GM19452 (cell line): ENCODE results near the gene LPAR2.
"Not testable (repeated sequence)": the region's sequence is repeated elsewhere in the genome, so short reads cannot be mapped to it uniquely, and the experiment has no call there.

Source experiments
- ATAC-seq: cut with Tn5 transposase; IDR thresholded peaks from one replicate; pipeline ENCODE4 v1.9.1; 2021; ENCODE audit not compliant: unreplicated experiment

LPAR2 gene

DNA sequence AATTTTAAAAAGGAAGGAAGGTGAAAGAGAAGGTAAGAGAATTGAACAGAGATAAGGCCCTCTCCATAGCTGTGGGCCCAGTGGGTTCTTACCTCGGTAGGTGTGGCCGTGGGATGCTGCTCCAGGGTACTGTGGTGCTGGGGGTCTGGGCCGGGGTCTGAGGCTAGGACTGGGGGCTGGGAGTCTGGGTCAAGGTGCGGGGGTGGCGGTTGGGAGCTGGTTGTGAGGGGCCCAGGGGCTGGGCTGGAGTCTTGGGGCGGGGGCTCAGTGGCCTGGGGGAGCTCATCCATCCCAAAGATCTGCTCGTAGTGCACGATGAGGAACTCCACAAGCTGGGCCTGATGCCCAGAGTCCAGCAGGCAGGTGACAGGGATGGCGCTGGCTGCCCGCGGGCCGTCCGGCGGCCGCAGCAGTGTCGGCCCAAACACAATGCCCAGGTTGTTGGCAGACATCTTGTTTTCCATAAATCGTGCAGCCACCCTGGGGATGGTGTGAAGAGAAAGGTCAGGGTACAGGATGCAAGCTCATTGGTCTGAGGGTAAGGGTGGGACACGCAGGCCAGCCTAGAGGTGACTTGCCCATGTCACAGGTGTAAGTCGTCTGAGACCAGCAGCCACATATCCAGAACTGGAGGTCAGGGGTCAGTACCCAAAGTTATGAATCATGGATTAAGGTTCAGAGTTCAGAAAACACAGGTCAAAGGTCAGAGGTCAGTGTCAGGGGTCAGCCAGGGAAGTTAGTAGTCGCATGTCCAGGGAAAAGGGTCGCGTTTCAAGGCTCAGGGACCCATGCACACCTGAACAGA is 5.9 kb upstream of the LPAR2 start:
- ATAC-seq: no peak

DNA sequence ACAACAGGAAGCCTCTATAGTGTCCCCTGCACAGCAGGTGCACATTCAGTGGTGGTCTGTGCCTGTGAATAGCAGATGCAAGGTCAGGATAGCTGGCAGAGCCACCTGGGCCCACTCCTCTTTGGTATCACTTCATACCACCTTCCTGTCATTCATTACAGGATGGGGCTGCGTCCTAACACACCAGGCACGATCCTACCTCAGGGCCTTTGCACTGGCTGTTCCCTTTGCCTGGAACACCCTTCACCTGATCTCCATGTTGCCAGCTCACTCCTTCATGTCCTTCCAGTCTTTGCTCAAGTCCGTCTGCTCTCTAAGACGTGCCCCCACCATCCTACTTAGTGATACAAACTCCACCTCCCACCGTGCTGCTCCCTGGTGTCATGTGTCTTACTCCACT is 4.6 kb upstream of the LPAR2 start:
- ATAC-seq: no peak

DNA sequence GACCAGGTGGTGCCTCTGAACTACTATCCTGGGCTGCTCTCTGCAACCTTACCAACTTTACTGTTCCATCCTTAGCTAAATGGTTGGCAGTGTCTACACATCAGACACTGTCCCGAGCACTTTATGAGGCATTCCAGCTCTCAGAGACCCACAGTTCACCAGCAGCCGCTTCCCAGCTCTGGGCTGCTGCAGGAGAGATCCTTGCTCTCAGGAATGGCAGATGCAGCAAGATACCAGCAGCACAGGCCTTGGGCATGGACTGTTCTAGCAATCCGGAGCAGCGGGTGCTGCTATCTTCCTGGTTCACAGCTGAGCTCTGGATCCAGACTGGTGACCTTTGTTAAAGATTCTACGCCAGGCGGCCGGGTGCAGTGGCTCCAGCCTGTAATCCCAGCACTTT is 3.3 kb upstream of the LPAR2 start:
- no peak for ATAC-seq

DNA sequence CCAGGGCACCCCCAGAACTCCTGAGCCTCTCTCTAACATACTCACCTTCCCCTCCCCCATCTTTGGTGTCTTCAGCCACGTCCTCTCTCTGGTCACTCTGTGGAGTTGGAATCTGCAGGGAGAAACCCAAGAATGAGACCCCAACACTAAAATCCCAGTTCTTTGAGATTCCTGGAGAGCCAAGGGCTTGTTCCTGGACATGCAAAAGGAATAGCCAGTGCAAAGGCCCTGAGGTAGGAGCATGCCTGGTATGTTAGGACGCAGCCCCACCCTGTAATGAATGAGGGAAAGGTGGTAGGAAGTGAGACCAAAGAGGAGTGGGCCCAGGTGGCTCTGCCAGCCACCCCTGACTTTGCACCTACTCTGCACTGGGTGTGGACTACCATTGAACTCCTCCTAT is 2.4 kb upstream of the LPAR2 start:
- no peak for ATAC-seq

DNA sequence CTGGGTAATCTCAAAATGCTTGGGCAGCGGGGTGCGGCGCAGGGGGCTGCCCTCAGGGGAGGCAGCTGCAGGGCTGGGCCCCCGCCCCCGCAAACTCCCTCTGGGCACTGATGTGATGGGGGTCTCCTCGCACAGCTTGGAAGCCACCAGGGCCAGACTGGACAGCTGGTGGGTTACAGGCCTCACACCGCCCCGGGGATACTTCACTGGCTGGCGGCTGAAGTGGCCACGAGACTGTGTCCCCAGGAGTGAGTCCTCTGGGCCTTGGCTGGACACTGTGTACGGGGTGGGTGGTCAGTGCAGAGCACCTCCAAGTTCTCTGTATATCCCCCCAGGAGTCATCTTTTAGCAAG is 2.0 kb upstream of the LPAR2 start:
- ATAC-seq: no peak

DNA sequence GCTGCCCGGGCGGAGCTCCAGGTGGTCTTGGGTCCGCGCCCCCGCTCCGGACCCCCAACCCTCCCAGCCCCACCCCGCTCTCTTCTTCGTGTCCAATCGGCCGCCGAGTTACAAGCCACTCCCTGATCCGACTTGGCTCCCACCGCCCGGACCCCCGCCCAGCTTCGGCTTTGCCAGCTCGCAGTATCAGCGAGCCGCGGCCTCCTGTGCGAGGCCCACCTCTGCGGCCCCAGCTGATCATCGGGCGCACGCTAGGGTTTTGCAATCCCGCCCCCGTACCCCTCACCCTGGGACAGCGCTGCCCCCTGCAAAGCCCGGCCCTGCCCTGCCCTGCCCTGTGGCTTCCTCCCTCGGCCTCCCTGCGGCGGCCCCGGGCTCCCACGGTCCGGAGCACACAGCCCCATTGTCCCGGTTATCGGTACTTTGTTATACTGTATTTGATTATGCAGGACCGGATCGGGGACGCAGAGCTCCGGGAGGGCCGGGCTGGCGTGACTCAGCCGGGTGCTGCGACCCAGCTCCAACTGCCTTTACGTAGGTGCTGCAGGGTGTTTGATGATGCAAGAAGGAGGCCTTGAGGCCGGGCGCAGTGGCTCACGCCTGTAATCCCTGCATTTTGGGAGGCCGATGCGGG is 598 bp upstream of the LPAR2 start:
- ATAC-seq: peak; percentile 10

DNA sequence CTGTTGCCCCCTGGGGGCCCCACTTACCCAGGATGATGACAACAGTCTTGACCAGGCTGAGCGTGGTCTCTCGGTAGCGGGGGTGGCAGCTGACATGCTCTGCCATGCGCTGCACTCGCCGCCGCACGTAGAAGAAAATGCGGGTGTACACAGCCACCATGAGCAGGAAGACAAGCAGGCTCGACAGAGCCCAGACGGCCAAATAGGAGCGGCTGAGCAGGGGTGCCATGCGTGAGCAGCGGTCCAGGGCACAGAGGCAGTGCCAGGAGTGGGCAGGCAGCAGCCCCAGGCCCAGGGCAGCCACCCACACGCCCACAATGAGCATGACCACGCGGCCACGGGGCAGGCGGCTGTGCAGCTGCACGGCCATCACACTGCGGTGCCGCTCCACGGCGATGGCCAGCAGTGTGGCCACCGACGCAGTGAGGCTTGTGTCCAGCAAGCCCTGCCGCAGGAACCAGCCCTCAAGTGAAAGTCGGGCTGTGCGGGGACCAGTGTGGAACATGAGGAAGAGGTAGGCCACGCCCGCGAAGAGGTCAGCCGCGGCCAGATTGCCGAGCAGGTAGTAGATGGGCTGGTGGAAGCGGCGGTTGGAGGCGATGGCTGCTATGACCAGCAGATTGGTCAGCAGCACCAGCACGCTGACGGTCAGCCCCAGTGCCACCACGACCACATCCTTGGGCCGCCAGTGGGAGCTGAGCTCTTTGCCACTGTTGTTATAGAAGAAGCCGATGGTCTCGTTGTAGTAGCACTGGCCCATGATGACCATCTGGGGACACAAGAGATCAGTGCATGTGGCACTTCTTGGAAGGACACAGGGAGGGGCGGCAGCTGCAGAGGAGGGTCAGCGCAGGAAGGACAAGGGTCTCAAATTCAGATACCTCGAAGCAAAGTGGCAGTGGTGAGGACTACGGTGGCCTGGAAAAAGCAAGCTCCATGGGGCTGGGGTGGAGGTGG is 1.2 kb downstream of the LPAR2 start:
- ATAC-seq: no peak

DNA sequence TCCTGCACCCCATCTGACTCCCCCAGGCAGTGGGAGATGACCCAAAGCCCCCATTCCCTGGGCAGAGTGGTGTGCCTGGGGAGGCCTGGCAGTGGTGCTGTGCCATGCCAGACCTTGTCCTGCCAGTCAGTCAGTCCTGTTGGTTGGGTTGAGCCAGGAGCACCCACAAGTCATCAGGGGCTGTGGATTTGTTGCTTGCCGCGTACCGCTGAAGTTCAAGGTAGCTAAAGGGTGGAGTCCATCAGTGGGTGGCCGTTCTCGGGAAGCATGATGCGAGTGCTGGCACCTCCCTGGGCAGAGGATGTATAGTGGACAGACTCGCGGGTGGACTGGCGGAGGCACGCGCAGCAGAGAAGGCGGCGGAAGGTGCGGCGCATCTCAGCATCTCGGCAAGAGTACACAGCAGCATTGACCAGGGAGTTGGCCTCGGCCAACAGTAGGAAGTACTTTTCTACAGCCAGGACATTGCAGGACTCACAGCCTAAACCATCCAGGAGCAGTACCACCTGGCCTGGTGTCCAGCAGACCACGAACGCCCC is 3.9 kb downstream of the LPAR2 start:
- ATAC-seq: no peak

DNA sequence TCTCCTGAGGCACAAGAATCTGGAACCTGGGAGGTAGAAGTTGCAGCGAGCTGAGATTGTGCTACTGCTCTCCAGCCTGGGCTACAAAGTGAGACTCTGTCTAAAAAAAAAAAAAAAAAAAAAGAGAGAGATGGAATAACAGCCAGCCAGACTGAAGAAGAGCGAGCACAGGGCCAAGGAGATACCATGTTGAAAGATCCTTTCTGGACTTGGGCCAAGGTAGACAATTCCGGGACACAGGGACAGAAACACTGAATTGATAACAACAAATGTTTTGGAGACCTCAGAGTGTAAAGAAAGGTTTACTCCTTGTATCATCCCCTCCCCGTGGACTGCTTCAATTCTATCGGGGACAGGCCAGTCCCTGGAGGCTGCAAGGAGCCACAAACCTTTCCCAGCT is 4.6 kb downstream of the LPAR2 start:
- ATAC-seq: no peak

DNA sequence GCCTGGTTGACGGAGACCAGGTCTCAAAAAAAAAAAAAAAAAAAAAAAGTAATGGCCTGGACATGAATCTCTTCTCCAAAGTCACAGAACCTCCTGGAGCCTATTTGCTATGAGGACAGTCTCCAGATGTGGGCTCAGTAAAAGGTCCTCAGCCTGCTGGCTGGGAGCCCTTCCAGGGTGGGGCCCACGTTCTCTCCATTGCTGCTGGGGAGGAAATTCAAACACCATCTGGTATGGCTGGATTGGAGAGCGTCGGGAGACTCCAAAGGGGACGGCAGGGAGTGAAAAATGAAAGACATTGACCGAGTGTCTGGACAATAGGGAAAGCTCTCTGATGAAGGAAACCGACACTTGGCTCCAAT is 8.2 kb downstream of the LPAR2 start:
- ATAC-seq: no peak

DNA sequence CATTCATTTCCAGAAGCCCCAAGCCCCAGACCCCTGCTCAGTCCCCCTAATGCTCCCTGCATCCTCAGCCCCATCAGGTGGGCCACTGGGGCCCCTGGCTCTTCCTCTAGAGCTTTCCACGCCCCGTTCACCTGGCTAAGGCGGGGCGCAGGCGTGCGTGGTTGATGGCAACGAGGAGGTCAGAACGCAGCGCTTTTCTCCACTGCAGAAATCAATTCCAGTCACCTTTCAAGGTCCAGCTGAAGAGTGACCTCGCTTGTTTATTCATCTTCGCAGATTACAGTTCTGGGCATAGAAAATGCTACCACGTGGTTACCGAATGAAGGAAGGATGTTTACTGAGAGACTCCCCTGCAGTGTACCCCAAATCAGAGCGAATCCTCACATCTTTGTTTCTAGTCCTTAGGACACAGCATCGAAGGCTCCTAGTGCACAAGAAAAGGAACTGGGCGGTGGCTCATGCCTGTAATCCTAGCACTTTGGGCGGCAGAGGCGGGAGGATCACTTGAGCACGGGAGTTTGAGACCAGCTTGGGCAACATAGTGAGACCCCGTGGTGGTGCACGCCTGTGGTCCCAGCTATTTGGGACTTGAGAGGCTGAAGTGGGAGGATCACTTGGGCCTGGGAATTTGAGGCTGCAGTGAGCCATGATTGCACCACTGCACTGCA is 8.7 kb downstream of the LPAR2 start:
- no peak for ATAC-seq

DNA sequence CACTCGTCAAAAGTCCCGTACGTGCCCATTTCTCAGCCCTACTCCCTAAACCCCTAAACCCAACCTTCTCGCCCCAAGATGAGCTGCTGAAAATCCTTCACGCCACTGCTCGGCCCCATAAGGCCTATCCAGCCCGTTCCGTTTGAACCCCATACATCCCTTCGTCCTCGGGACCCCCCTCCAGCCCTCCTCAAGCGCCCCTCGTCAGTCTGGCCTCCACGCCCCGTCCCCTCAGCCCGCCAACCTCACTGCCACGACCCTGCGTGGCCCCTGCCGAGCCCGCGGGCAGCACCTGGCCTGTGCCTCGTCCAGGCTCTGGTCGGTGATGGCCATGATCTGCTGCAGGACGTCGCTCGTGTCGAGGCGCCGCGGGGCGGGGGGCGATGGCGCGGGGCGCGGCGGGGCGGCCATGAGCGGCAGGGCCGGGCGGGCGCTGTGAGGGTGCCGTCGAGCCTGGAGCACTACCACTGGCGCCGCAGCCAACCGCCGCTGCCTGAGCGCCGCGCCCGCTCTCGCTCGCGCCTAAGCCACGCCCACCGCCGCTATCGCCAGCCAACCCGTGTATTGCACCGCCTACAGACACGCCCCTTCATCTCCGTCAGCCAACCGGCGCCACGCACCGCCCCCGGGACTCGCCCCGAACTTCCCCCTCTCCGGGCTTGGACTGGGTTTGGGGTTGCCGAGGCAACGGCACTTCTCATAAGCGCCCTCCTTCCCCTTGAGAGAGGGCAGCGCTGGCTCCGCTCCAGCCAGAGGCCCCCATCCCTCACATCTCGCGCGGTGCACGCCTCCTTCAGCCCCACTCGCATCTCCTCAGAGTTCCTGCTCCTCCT is 9.6 kb downstream of the LPAR2 start, which contains the start of gene PBX4:
PBX4 (minus strand) TSS at position 469 of the 833 bp plus-strand sequence; CDS start at position 411, 58 bp downstream.
- peak; percentile 93 for ATAC-seq

DNA sequence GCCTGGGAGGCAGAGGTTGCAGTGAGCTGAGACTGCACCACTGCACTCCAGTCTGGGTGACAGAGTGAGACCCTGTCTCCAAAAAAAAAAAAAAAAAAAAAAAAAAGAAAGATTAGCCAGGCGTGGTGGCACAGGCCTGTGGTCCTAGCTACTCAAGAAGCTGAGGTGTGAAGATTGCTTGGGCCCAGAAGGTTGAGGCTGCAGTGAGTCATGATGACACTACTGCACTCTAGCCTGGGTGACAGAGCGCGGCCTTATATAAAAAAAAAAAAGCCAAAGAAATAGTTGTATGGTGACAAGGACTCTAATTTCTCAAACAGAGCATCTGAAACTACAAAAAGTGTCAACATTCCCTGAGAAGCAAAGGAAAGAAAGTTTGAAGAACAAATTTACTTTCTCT is 12.9 kb downstream of the LPAR2 start:
- no peak for ATAC-seq

DNA sequence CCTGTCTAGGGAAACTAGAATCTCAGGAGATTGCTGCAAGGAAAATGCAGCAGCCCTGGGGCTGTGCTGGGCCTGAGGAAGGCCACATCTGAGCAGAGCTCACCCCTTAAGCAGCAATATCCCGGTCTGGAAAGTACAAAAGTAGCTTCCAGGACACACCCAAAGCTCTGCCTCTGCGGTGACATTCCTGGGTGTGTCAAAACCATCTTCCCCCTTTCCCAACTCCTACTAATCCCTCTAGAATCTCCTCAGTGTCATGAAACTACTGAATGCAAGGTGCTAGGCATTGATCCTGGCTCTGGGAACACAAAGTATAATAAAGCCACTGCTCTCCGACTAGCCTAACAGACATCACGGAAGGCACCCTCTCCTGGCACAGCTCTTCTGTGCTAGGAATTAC is 14.5 kb downstream of the LPAR2 start:
- ATAC-seq: no peak

DNA sequence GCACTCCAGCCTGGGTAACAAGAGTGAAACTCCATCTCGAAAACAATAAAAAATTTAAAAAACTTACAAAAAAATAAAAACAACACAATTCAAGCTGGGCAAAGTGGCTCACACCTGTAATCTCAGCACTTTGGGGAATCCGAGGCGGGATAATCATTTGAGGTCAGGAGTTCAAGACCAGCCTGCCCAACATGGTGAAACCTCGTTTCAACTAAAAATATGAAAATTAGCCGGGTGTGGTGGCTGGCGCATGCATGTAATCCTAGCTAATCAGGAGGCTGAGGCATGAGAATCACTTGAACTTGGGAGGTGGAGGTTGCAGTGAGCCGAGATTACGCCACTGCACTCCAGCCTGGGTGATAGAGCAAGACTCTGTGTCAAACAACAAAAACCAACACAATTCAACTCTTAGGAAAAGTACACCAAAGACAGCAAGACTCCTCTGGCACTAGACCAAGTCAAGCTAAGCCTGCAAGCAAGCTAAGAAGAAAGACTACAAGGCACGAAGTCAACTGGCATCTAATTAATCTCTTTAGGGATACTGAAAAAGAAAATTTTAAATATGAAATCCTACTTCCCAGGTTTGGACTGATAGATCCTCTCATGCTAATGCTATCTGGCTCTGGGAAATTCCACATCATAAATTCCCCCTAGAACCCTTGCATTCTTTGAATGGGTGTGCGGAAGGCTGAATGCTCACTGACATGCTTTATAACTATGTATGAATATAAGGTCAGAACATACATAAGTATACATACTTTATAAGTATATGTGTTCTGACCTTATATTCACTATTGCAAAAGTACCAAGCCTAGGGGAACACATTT is 17.4 kb downstream of the LPAR2 start:
- ATAC-seq: no peak

DNA sequence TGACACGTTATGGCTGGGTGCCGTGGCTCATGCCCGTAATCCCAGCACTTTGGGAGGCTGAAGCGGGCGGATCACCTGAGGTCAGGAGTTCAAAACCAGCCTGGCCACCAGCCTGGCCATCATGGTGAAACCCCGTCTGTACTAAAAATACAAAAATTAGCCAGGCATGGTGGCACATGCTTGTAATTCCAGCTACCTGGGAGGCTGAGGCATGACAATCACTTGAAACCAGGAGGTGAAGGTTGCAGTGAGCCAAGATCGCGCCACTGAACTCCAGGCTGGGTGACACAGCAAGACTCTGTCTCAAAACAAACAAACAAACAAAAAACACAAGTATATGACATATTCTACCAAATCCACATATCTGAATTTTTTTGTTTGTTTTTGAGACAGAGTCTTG is 21.3 kb downstream of the LPAR2 start:
- not testable (repeated sequence) for ATAC-seq

DNA sequence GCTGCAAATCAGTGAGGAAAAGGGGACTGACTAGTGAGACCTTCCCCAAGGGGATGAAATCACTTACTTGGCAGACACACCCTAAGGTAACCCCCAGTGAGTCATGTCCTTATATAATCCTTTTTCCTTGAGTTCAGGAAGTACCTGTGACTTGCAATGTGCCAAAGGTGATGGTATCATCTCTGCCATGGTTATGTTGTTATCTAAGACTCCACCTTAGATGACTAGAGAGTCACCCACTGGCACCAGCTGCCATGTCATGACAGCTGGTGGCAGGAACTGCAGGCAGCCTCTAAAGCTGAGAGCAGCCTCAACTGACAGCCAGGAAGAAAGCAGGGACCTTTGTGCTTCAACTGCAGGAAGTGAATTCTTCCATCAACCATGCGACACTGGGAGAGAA is 22.0 kb downstream of the LPAR2 start:
- no peak for ATAC-seq

DNA sequence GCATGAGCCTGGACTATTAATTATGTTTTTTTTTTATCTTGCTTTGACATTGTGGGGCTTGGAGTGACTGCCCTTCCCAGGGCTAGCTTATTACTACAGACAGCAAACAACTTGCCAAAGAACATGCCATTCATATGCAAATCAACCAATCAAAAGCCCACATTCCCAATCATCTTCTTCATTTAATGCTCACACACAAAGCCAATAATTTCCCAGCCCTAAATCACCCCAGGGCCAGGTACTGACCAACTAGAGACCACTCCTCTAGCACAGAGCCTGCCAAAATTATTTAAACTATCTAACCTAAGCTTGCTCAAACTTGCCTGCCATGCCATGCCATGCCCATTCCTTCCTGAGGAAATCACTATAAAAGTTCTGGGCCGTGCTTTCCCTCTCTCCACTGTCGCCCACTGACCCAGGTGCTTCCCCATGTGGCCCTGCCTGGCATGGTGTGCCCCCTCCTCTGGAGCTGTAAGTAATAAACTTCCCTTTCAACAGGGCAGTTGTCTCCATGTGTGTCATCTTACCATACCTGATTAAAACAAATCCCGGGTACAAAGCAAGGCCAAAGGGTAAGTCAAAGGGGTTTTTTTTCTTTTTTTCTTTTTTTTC is 25.2 kb downstream of the LPAR2 start:
- no peak for ATAC-seq
